Esophagus squamous epithelium (tissue), 4 donors: ENCODE results near the gene FMN2.

Source experiments
- CTCF ChIP-seq, 6 experiments: fragments of 450-650 bp in 4 of 6; fragments of 200-600 bp in 2 of 6; sonication (generic) in 2 of 6; IDR thresholded peaks; one replicate each; pipeline ENCODE4 v1.5.1; 2016 to 2019; ENCODE audit warnings: antibody characterized with exemption in 6 of 6, mild to moderate bottlenecking in 4 of 6, moderate library complexity in 4 of 6
- POLR2A ChIP-seq, 4 donors: fragments of 450-650 bp; IDR thresholded peaks; one replicate each; pipeline ENCODE4 v1.6.1; 2017; ENCODE audit warnings: antibody characterized with exemption in 4 of 4, mild to moderate bottlenecking in 4 of 4, moderate library complexity in 3 of 4

GRCh38 chr1:240310226-240310925 is 218.7 kb downstream of the FMN2 start:
- TF ChIP-seq POLR2A (IDR thresholded peaks at IDR 0.05) (no peak), CTCF (IDR thresholded peaks at IDR 0.05) (no peak)
